ENCODE results near the gene DPP4.

The DPP4 gene

GRCh38 chr2:162073888-162074631 is at the start of gene DPP4:
TSS of gene DPP4 (minus strand) at chr2:162074215. CDS start at chr2:162073981, 234 bp downstream.
- no peak for FAIRE-seq

- no peak for FAIRE-seq
These were observed 44.4 kb upstream of the DPP4 start for GRCh38 chr2:162118166-162119031.

GRCh38 chr2:162116352-162116751 is 42.3 kb upstream of the DPP4 start:
- no peak for FAIRE-seq

- no peak for FAIRE-seq
These were observed 41.1 kb upstream of the DPP4 start for GRCh38 chr2:162115076-162115475.

GRCh38 chr2:162114271-162114670 is 40.3 kb upstream of the DPP4 start:
- FAIRE-seq, result no peak

GRCh38 chr2:162113776-162114168 is 39.8 kb upstream of the DPP4 start:
- no peak for FAIRE-seq

GRCh38 chr2:162113088-162113775 is 39.2 kb upstream of the DPP4 start:
- no peak for FAIRE-seq

- no peak for FAIRE-seq
These were observed 38.2 kb upstream of the DPP4 start for GRCh38 chr2:162111958-162112850.

GRCh38 chr2:162107361-162107901 is 33.4 kb upstream of the DPP4 start:
- no peak for FAIRE-seq

- no peak for FAIRE-seq
These were observed 32.7 kb upstream of the DPP4 start for GRCh38 chr2:162106746-162107145.

GRCh38 chr2:162106146-162106551 is 32.1 kb upstream of the DPP4 start:
- FAIRE-seq, result no peak

- FAIRE-seq, result no peak
These were observed 29.5 kb upstream of the DPP4 start for GRCh38 chr2:162103443-162104009.

- no peak for FAIRE-seq
These were observed 26.6 kb upstream of the DPP4 start for GRCh38 chr2:162100579-162100978.

- no peak for FAIRE-seq
These were observed 25.8 kb upstream of the DPP4 start for GRCh38 chr2:162099836-162100235.

GRCh38 chr2:162092658-162093556 is 18.9 kb upstream of the DPP4 start:
- no peak for FAIRE-seq

- no peak for FAIRE-seq
These were observed 18.0 kb upstream of the DPP4 start for GRCh38 chr2:162092008-162092390.

- no peak for FAIRE-seq
These were observed 17.5 kb upstream of the DPP4 start for GRCh38 chr2:162091325-162092007.

GRCh38 chr2:162090109-162090508 is 16.1 kb upstream of the DPP4 start:
- no peak for FAIRE-seq

GRCh38 chr2:162086904-162087303 is 12.9 kb upstream of the DPP4 start:
- FAIRE-seq, result no peak
